ENCODE measurements around the gene KAZN.

The KAZN gene

GRCh38 chr1:15027515-15027986 is 429.1 kb downstream of the KAZN start:
- TF ChIP-seq CTCF (IDR thresholded peaks at IDR 0.05; ENCODE audit: low read depth, low read length), result peak; percentile 87
- no peak overlapping the region for H3K4me3 ChIP-seq (ENCODE audit: low read depth, low read length)

DNA sequence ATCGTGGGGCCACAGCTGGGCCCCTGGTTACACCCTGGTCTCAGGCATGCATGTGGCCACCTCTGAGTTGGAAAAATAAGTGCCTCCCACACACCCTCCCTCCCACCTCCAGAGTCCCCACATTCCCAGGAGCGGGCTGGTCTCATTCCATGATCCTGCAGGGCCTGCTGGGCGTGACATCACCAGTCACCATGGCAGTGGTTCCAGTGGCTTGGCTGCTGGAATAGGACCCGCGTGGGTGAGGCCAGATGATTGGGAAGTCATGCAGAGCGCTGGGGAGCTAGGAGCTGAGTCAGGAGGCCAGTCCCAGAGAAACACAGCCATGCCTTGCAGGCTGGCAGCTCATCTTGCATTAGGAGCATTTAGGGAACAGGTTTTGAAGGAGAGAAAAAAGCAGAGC is 429.6 kb downstream of the KAZN start:
- no peak overlapping the region for H3K4me3 ChIP-seq (ENCODE audit: low read depth, low read length)
- TF ChIP-seq CTCF (IDR thresholded peaks at IDR 0.05; ENCODE audit: low read depth, low read length), result no peak

- no peak overlapping the region for H3K4me3 ChIP-seq (ENCODE audit: low read depth, low read length)
- TF ChIP-seq CTCF (IDR thresholded peaks at IDR 0.05; ENCODE audit: low read depth, low read length), result no peak
Observed at GRCh38 chr1:15028616-15029015, 430.1 kb downstream of the KAZN start.

GRCh38 chr1:15029036-15029435 is 430.6 kb downstream of the KAZN start:
- no peak overlapping the region for H3K4me3 ChIP-seq (ENCODE audit: low read depth, low read length)
- TF ChIP-seq CTCF (IDR thresholded peaks at IDR 0.05; ENCODE audit: low read depth, low read length), result no peak

GRCh38 chr1:15029786-15030185 is 431.3 kb downstream of the KAZN start:
- no peak for TF ChIP-seq CTCF (IDR thresholded peaks at IDR 0.05; ENCODE audit: low read depth, low read length)
- no peak overlapping the region for H3K4me3 ChIP-seq (ENCODE audit: low read depth, low read length)

GRCh38 chr1:15031251-15031933 is 432.9 kb downstream of the KAZN start:
- TF ChIP-seq CTCF (IDR thresholded peaks at IDR 0.05; ENCODE audit: low read depth, low read length), result no peak
- H3K4me3 ChIP-seq (ENCODE audit: low read depth, low read length), result no peak overlapping the region

DNA sequence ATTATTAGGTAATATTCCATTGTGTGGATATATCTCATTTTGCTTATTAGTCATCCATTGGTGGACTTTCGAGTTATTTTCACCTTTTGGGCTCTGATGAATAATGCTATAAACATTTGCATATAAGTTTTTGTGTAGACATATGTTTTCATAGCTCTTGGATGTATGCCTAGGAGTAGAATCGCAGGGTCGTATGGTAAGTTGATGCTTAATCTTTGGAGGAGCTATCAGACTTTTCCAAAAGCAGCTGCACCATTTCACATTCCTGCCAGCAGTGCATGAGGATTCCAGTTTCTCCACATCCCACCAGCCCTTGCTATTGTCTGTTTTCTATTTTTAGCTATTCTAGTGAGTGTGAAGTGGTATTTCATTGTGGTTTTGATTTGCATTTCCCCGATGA is 434.8 kb downstream of the KAZN start:
- peak; percentile 42 for TF ChIP-seq CTCF (IDR thresholded peaks at IDR 0.05; ENCODE audit: low read depth, low read length)
- H3K4me3 ChIP-seq (ENCODE audit: low read depth, low read length), result no peak overlapping the region
